ENCODE data around the gene FBH1. TPM values are rescaled to one million over a fixed set of nuclear protein-coding genes. Genes with fewer than 3 reads are reported as not detected.
A peak's percentile ranks its signal among the peaks of the same experiment; 100 is the strongest.

Gene FBH1
- total RNA-seq, 2 experiments from 2014 or later: 62.6 to 64.4 TPM

GRCh38 chr10:5894873-5895272 is 4.8 kb downstream of the FBH1 start:
- peaks cover 44% of the 10 kb centered on the region for H3K36me3 Mint-ChIP-seq (ENCODE audit: low read depth)
- H3K4me1 Mint-ChIP-seq (ENCODE audit: low read depth): peaks cover 50% of the 10 kb centered on the region

GRCh38 chr10:5895365-5895764 is 5.3 kb downstream of the FBH1 start:
- ChIA-PET POLR2A (interaction anchor here (0.6 kb wide), 1 partner anchor 11 kb away, joined by 3 read pairs; no protein-coding TSS in a partner anchor), CTCF (no interaction called here)
- Mint-ChIP-seq H3K27ac (no peak overlapping the region), H3K4me3 (no peak overlapping the region), H3K9me3 (ENCODE audit: insufficient read depth) (peaks cover 11% of the 10 kb centered on the region), H3K36me3 (ENCODE audit: low read depth) (peaks cover 44% of the 10 kb centered on the region), H3K4me1 (ENCODE audit: low read depth) (peaks cover 50% of the 10 kb centered on the region), H3K27me3 (ENCODE audit: low read depth) (no peaks in the 10 kb centered on the region)
- no peak for DNase-seq
- no peak for ATAC-seq

More at GRCh38 chr10:5894873-5895272, 4.8 kb downstream of the FBH1 start:
- no peak overlapping the region for H3K4me3 Mint-ChIP-seq
- H3K27me3 Mint-ChIP-seq (ENCODE audit: low read depth): no peaks in the 10 kb centered on the region
- no peak overlapping the region for H3K27ac Mint-ChIP-seq
- DNase-seq: no peak
- H3K9me3 Mint-ChIP-seq (ENCODE audit: insufficient read depth): peaks cover 11% of the 10 kb centered on the region
- POLR2A ChIA-PET: interaction anchor here (0.6 kb wide), 2 partner anchors 76 to 1556 kb away, joined by 3 read pairs; no protein-coding TSS in a partner anchor
- CTCF ChIA-PET: interaction anchor here (1.0 to 3.5 kb wide), 3 partner anchors 9 to 120 kb away, joined by 3 to 15 read pairs (median 3); no protein-coding TSS in a partner anchor
- ATAC-seq: no peak

- H3K9me3 Mint-ChIP-seq (ENCODE audit: insufficient read depth): peaks cover 11% of the 10 kb centered on the region
- peaks cover 44% of the 10 kb centered on the region for H3K36me3 Mint-ChIP-seq (ENCODE audit: low read depth)
- DNase-seq (no peak), ATAC-seq (no peak)
- peaks cover 47% of the 10 kb centered on the region for H3K4me1 Mint-ChIP-seq (ENCODE audit: low read depth)
- H3K4me3 Mint-ChIP-seq: no peak overlapping the region
- POLR2A ChIA-PET: interaction anchor here (0.6 kb wide), 1 partner anchor 11 kb away, joined by 3 read pairs; no protein-coding TSS in a partner anchor
- H3K27ac Mint-ChIP-seq: peak overlapping the region; percentile 51
- CTCF ChIA-PET: no interaction called here
- H3K27me3 Mint-ChIP-seq (ENCODE audit: low read depth): no peaks in the 10 kb centered on the region
Measured at GRCh38 chr10:5895804-5896203, 5.8 kb downstream of the FBH1 start.

- no peak for ATAC-seq
- ChIA-PET POLR2A (no interaction called here), CTCF (interaction anchor here (1.8 kb wide), 1 partner anchor 9 kb away, joined by 4 read pairs; no protein-coding TSS in a partner anchor)
- Mint-ChIP-seq H3K4me1 (ENCODE audit: low read depth) (peaks cover 41% of the 10 kb centered on the region), H3K27ac (peak overlapping the region; percentile 51), H3K9me3 (ENCODE audit: insufficient read depth) (peaks cover 11% of the 10 kb centered on the region), H3K27me3 (ENCODE audit: low read depth) (no peaks in the 10 kb centered on the region), H3K36me3 (ENCODE audit: low read depth) (peaks cover 44% of the 10 kb centered on the region), H3K4me3 (no peak overlapping the region)
- no peak for DNase-seq
Measured at GRCh38 chr10:5896208-5897052, 6.4 kb downstream of the FBH1 start.

DNA sequence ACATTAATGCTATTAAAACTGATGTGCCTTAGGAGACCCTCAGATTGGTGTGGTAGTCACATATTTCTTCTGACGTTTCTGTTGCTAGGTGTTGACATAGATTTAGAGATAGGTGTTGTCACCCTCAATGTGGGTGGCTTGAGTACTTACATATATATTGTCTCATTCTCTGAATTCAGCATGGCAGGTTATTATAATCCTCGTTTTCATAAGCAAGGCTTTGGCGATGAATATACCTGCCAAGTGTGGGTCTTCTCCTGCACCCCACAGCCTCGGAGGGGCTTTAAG is 7.0 kb downstream of the FBH1 start:
- Mint-ChIP-seq H3K27ac (no peak overlapping the region), H3K27me3 (ENCODE audit: low read depth) (no peaks in the 10 kb centered on the region), H3K9me3 (ENCODE audit: insufficient read depth) (peaks cover 11% of the 10 kb centered on the region), H3K4me3 (no peak overlapping the region), H3K4me1 (ENCODE audit: low read depth) (peaks cover 37% of the 10 kb centered on the region), H3K36me3 (ENCODE audit: low read depth) (peaks cover 44% of the 10 kb centered on the region)
- DNase-seq (no peak), ATAC-seq (no peak)
- ChIA-PET POLR2A (no interaction called here), CTCF (interaction anchor here (1.8 kb wide), 1 partner anchor 9 kb away, joined by 4 read pairs; no protein-coding TSS in a partner anchor)

- no peaks in the 10 kb centered on the region for H3K27me3 Mint-ChIP-seq (ENCODE audit: low read depth)
- DNase-seq (no peak), ATAC-seq (no peak)
- H3K9me3 Mint-ChIP-seq (ENCODE audit: insufficient read depth): peaks cover 11% of the 10 kb centered on the region
- no peak overlapping the region for H3K27ac Mint-ChIP-seq
- ChIA-PET POLR2A (no interaction called here), CTCF (interaction anchor here (1.8 kb wide), 1 partner anchor 10 kb away, joined by 4 read pairs; no protein-coding TSS in a partner anchor)
- H3K36me3 Mint-ChIP-seq (ENCODE audit: low read depth): peaks cover 44% of the 10 kb centered on the region
- H3K4me1 Mint-ChIP-seq (ENCODE audit: low read depth): peaks cover 32% of the 10 kb centered on the region
- H3K4me3 Mint-ChIP-seq: no peak overlapping the region
Measured at GRCh38 chr10:5897504-5897903, 7.5 kb downstream of the FBH1 start.

DNA sequence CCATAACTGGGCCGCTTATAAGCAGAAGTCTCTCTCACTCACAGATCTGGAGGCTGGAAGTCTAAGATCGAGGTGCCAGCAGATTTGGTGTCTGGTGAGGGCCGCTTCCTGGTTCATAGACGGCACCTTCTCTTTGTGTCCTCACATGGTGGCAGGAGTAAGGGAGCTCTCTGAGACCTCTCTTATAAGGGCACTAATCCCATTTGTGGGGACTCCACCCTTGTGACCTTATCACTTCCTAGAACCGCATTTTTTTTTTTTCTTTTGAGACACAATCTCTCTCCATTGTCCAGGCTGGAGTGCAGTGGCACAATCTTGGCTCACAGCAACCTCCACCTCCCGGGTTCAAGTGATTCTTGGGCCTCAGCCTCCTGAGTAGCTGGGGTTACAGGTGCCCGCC is 8.1 kb downstream of the FBH1 start:
- CTCF ChIA-PET: no interaction called here

GRCh38 chr10:5900247-5900646 is 10.2 kb downstream of the FBH1 start:
- Mint-ChIP-seq H3K4me1 (ENCODE audit: low read depth) (peaks cover 24% of the 10 kb centered on the region), H3K4me3 (no peak overlapping the region), H3K9me3 (ENCODE audit: insufficient read depth) (peaks cover 11% of the 10 kb centered on the region), H3K27me3 (ENCODE audit: low read depth) (no peaks in the 10 kb centered on the region), H3K27ac (no peak overlapping the region), H3K36me3 (ENCODE audit: low read depth) (peaks cover 42% of the 10 kb centered on the region)
- ATAC-seq (no peak), DNase-seq (no peak)
- ChIA-PET CTCF (no interaction called here), POLR2A (no interaction called here)

More for the DNA sequence above, 8.1 kb downstream of the FBH1 start:
- Mint-ChIP-seq H3K4me3 (no peak overlapping the region), H3K27ac (no peak overlapping the region), H3K36me3 (ENCODE audit: low read depth) (peaks cover 48% of the 10 kb centered on the region), H3K4me1 (ENCODE audit: low read depth) (peaks cover 30% of the 10 kb centered on the region), H3K9me3 (ENCODE audit: insufficient read depth) (peaks cover 11% of the 10 kb centered on the region), H3K27me3 (ENCODE audit: low read depth) (no peaks in the 10 kb centered on the region)
- POLR2A ChIA-PET: no interaction called here
- DNase-seq: no peak
- no peak for ATAC-seq

GRCh38 chr10:5902511-5903274 is 12.7 kb downstream of the FBH1 start:
- CTCF ChIA-PET: interaction anchor here (1.4 kb wide), 1 partner anchor 8 kb away, joined by 3 read pairs; no protein-coding TSS in a partner anchor

GRCh38 chr10:5903563-5903962 is 13.5 kb downstream of the FBH1 start:
- Mint-ChIP-seq H3K4me1 (ENCODE audit: low read depth) (peaks cover 8% of the 10 kb centered on the region), H3K9me3 (ENCODE audit: insufficient read depth) (no peaks in the 10 kb centered on the region), H3K27me3 (ENCODE audit: low read depth) (no peaks in the 10 kb centered on the region), H3K27ac (no peak overlapping the region), H3K4me3 (no peak overlapping the region), H3K36me3 (ENCODE audit: low read depth) (peaks cover 36% of the 10 kb centered on the region)
- ChIA-PET POLR2A (interaction anchor here (0.6 to 2.1 kb wide), 2 partner anchors 13 to 100 kb away, joined by 3 to 7 read pairs; no protein-coding TSS in a partner anchor), CTCF (interaction anchor here (1.4 kb wide), 1 partner anchor 9 kb away, joined by 3 read pairs; no protein-coding TSS in a partner anchor)
- DNase-seq: no peak
- no peak for ATAC-seq

More at GRCh38 chr10:5902511-5903274, 12.7 kb downstream of the FBH1 start:
- POLR2A ChIA-PET: interaction anchor here (0.6 to 2.1 kb wide), 2 partner anchors 12 to 99 kb away, joined by 3 to 7 read pairs; no protein-coding TSS in a partner anchor
- ATAC-seq: no peak
- Mint-ChIP-seq H3K4me1 (ENCODE audit: low read depth) (peaks cover 8% of the 10 kb centered on the region), H3K9me3 (ENCODE audit: insufficient read depth) (peaks cover 5% of the 10 kb centered on the region), H3K27ac (no peak overlapping the region), H3K4me3 (no peak overlapping the region), H3K27me3 (ENCODE audit: low read depth) (no peaks in the 10 kb centered on the region), H3K36me3 (ENCODE audit: low read depth) (peaks cover 37% of the 10 kb centered on the region)
- DNase-seq: no peak

- Mint-ChIP-seq H3K36me3 (ENCODE audit: low read depth) (peaks cover 42% of the 10 kb centered on the region), H3K4me3 (no peak overlapping the region), H3K4me1 (ENCODE audit: low read depth) (peaks cover 8% of the 10 kb centered on the region), H3K9me3 (ENCODE audit: insufficient read depth) (no peaks in the 10 kb centered on the region), H3K27ac (peak overlapping the region; percentile 28), H3K27me3 (ENCODE audit: low read depth) (no peaks in the 10 kb centered on the region)
- CTCF ChIA-PET: interaction anchor here (1.4 kb wide), 1 partner anchor 10 kb away, joined by 3 read pairs; no protein-coding TSS in a partner anchor
- POLR2A ChIA-PET: interaction anchor here (2.1 kb wide), 1 partner anchor 14 kb away, joined by 7 read pairs; no protein-coding TSS in a partner anchor
- DNase-seq (no peak), ATAC-seq (peak; percentile 23)
Measured at GRCh38 chr10:5904227-5904626, 14.2 kb downstream of the FBH1 start.

Data from activated CD8-positive, alpha-beta T cell treated with anti-CD3 and anti-CD28 coated beads, Interleukin-2, amount 10 ng/mL, durations not matched to agents 7 days and 5 days (primary cell).